ENCODE results near the gene AGXT2. TPM values are rescaled to one million over a fixed set of nuclear protein-coding genes. Genes with fewer than 3 reads are reported as not detected.

AGXT2 gene
- total RNA-seq, 1 experiment from 2014 or later, result not detected

- DNase-seq (no peak), ATAC-seq (no peak)
- H3K9me2 ChIP-seq (replicated peaks; ENCODE audit: low read length), result no peaks in the 10 kb centered on the region
- H3K4me3 ChIP-seq (ENCODE audit: low read length), result no peak overlapping the region
- no peaks in the 10 kb centered on the region for H4K20me1 ChIP-seq (ENCODE audit: low read length)
- no peak overlapping the region for H3K27ac ChIP-seq (ENCODE audit: low read length)
- H3K9me3 ChIP-seq (ENCODE audit: low read length), result peaks cover 11% of the 10 kb centered on the region; the same call in 1 of the 2 replicates
- H3K4me2 ChIP-seq (ENCODE audit: low read length), result no peak overlapping the region
- H3F3A ChIP-seq (ENCODE audit: low read length, unreplicated experiment), result no peaks in the 10 kb centered on the region
- H3K4me1 ChIP-seq (ENCODE audit: insufficient read depth, low read length), result no peaks in the 10 kb centered on the region
- no peak overlapping the region for H2AFZ ChIP-seq (ENCODE audit: low read length)
- no peak overlapping the region for H3K9ac ChIP-seq (ENCODE audit: low read length)
- POLR2A ChIA-PET (ENCODE audit: unreplicated experiment), result no interaction called here
- no peaks in the 10 kb centered on the region for H3K79me2 ChIP-seq (ENCODE audit: low read length)
- no peaks in the 10 kb centered on the region for H3K36me3 ChIP-seq (ENCODE audit: low read depth, low read length)
- CTCF ChIA-PET, result no interaction called here
- intact Hi-C loops (cut with micrococcal nuclease), result no loop called here
- no peaks in the 10 kb centered on the region for H3K27me3 ChIP-seq (ENCODE audit: low read length)
- no TSS peak for BruUV-seq (replicated peaks)
- no peak for TF ChIP-seq EZH2 (IDR thresholded peaks at IDR 0.05; ENCODE audit: low read length, unreplicated experiment)
- TF ChIP-seq, protein P1, sequence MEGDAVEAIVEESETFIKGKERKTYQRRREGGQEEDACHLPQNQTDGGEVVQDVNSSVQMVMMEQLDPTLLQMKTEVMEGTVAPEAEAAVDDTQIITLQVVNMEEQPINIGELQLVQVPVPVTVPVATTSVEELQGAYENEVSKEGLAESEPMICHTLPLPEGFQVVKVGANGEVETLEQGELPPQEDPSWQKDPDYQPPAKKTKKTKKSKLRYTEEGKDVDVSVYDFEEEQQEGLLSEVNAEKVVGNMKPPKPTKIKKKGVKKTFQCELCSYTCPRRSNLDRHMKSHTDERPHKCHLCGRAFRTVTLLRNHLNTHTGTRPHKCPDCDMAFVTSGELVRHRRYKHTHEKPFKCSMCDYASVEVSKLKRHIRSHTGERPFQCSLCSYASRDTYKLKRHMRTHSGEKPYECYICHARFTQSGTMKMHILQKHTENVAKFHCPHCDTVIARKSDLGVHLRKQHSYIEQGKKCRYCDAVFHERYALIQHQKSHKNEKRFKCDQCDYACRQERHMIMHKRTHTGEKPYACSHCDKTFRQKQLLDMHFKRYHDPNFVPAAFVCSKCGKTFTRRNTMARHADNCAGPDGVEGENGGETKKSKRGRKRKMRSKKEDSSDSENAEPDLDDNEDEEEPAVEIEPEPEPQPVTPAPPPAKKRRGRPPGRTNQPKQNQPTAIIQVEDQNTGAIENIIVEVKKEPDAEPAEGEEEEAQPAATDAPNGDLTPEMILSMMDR (conservative IDR thresholded peaks at IDR 0.05; ENCODE audit: low read depth, low read length), result no peak
- TF ChIP-seq EZH2phosphoT487 (IDR thresholded peaks at IDR 0.05; ENCODE audit: borderline replicate concordance, low read length), result no peak
These were observed 64.9 kb downstream of the AGXT2 start for GRCh38 chr5:34982823-34983222.

DNA sequence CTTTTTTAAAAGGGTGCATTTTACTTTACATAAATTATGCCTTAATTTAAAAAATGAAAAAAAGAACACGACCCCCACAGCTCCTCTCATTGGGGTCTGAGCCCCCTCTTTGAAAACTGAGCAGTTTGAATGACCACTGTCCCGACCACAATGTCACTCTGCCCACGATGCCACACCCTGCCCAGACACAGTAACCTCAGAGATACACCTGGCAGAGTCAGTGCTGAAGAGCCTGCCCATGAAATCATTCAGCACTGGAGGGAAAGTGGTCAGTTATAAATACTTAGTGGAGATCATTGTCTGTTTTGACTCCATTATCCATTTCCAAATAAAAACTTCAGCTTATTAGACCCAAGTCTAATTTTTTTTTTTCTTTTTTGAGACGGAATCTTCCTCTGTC, 69.1 kb downstream of the AGXT2 start:
- Histone ChIP-seq H4K20me1 (ENCODE audit: low read length) (no peaks in the 10 kb centered on the region), H3K4me2 (ENCODE audit: low read length) (no peak overlapping the region), H3K4me3 (ENCODE audit: low read length) (no peak overlapping the region), H3K27me3 (ENCODE audit: low read length) (no peaks in the 10 kb centered on the region; the same call in 1 of the 2 replicates), H2AFZ (ENCODE audit: low read length) (no peak overlapping the region), H3K9me3 (ENCODE audit: low read length) (no peaks in the 10 kb centered on the region), H3K79me2 (ENCODE audit: low read length) (no peaks in the 10 kb centered on the region), H3K27ac (ENCODE audit: low read length) (no peak overlapping the region), H3F3A (ENCODE audit: low read length, unreplicated experiment) (no peaks in the 10 kb centered on the region), H3K9me2 (replicated peaks; ENCODE audit: low read length) (no peaks in the 10 kb centered on the region), H3K4me1 (ENCODE audit: insufficient read depth, low read length) (no peaks in the 10 kb centered on the region), H3K36me3 (ENCODE audit: low read depth, low read length) (no peaks in the 10 kb centered on the region), H3K9ac (ENCODE audit: low read length) (no peak overlapping the region)
- ChIA-PET POLR2A (ENCODE audit: unreplicated experiment) (no interaction called here), CTCF (no interaction called here)
- TF ChIP-seq, protein P1 (conservative IDR thresholded peaks at IDR 0.05; ENCODE audit: low read depth, low read length), result no peak
- TF ChIP-seq EZH2 (IDR thresholded peaks at IDR 0.05; ENCODE audit: low read length, unreplicated experiment) (no peak), EZH2phosphoT487 (IDR thresholded peaks at IDR 0.05; ENCODE audit: borderline replicate concordance, low read length) (no peak)
- ATAC-seq (no peak), DNase-seq (no peak)
- intact Hi-C loops (cut with micrococcal nuclease), result no loop called here
- BruUV-seq (replicated peaks), result no TSS peak

- ChIA-PET POLR2A (ENCODE audit: unreplicated experiment) (no interaction called here), CTCF (no interaction called here)
- no peak for ATAC-seq
- no peak overlapping the region for H3K4me2 ChIP-seq (ENCODE audit: low read length)
- no peaks in the 10 kb centered on the region for H3K36me3 ChIP-seq (ENCODE audit: low read depth, low read length)
- TF ChIP-seq, protein P1 (conservative IDR thresholded peaks at IDR 0.05; ENCODE audit: low read depth, low read length), result no peak
- TF ChIP-seq EZH2phosphoT487 (IDR thresholded peaks at IDR 0.05; ENCODE audit: borderline replicate concordance, low read length) (no peak), EZH2 (IDR thresholded peaks at IDR 0.05; ENCODE audit: low read length, unreplicated experiment) (no peak)
- BruUV-seq (replicated peaks), result no TSS peak
- no peak for DNase-seq
- H3K79me2 ChIP-seq (ENCODE audit: low read length), result no peaks in the 10 kb centered on the region
- intact Hi-C loops (cut with micrococcal nuclease), result no loop called here
- no peaks in the 10 kb centered on the region for H3K9me3 ChIP-seq (ENCODE audit: low read length)
- no peaks in the 10 kb centered on the region; the same call in 1 of the 2 replicates for H3K27me3 ChIP-seq (ENCODE audit: low read length)
- H3K27ac ChIP-seq (ENCODE audit: low read length), result no peak overlapping the region
- H3K9me2 ChIP-seq (replicated peaks; ENCODE audit: low read length), result no peaks in the 10 kb centered on the region
- no peaks in the 10 kb centered on the region for H3K4me1 ChIP-seq (ENCODE audit: insufficient read depth, low read length)
- H4K20me1 ChIP-seq (ENCODE audit: low read length), result no peaks in the 10 kb centered on the region
- H3K9ac ChIP-seq (ENCODE audit: low read length), result no peak overlapping the region
- no peaks in the 10 kb centered on the region for H3F3A ChIP-seq (ENCODE audit: low read length, unreplicated experiment)
- no peak overlapping the region for H2AFZ ChIP-seq (ENCODE audit: low read length)
- H3K4me3 ChIP-seq (ENCODE audit: low read length), result no peak overlapping the region
These were observed 69.7 kb downstream of the AGXT2 start for GRCh38 chr5:34977934-34978613.
